Lung (tissue), 12 donors: ENCODE results near the gene APOB. TPM values are rescaled to one million over a fixed set of nuclear protein-coding genes. Genes with fewer than 3 reads are reported as not detected.

Experiments used
- ATAC-seq: fragments of 200-7000 bp; cut with Tn5 transposase; one replicate; pipeline ENCODE4 v1.9.1; 2020; ENCODE audit warnings: moderate number of reproducible peaks; ENCODE audit not compliant: insufficient read depth, low FRiP score
- DNase-seq, 3 donors: peaks; one replicate each; pipeline ENCODE4 v3.0.0-alpha.2; 2013 to 2017
- H3K27ac ChIP-seq, 2 donors: one replicate each; pipeline ENCODE4 v1.5.1; 2013; ENCODE audit warnings: mild to moderate bottlenecking in 2 of 2, moderate library complexity in 2 of 2, control low read depth in 1 of 2, inconsistent platforms in 1 of 2, low read depth in 1 of 2, low read length in 1 of 2
- H3K27me3 ChIP-seq, 3 donors: one replicate each; pipeline ENCODE4 v1.5.1; 2013; ENCODE audit warnings: low read length in 2 of 3; ENCODE audit not compliant: control insufficient read depth in 3 of 3, insufficient read depth in 3 of 3
- H3K36me3 ChIP-seq, 4 donors: one replicate each; pipeline ENCODE4 v1.5.1; 2013; ENCODE audit warnings: low read length in 4 of 4, mild to moderate bottlenecking in 1 of 4, moderate library complexity in 1 of 4; ENCODE audit not compliant: control insufficient read depth in 4 of 4, insufficient read depth in 4 of 4
- H3K4me1 ChIP-seq, 5 donors: one replicate each; pipeline ENCODE4 v1.5.1; 2013; ENCODE audit warnings: low read length in 5 of 5, mild to moderate bottlenecking in 2 of 5, moderate library complexity in 1 of 5; ENCODE audit not compliant: control insufficient read depth in 5 of 5, insufficient read depth in 5 of 5
- H3K4me3 ChIP-seq: one replicate; pipeline ENCODE4 v1.5.1; 2013; ENCODE audit warnings: mild to moderate bottlenecking, control low read depth, moderate library complexity
- H3K9ac ChIP-seq, 2 donors: one replicate each; pipeline ENCODE4 v1.5.1; 2013; ENCODE audit warnings: low read length in 2 of 2, control low read depth in 1 of 2; ENCODE audit not compliant: insufficient read depth in 1 of 2
- H3K9me3 ChIP-seq, 4 donors: one replicate each; pipeline ENCODE4 v1.5.1; 2013; ENCODE audit warnings: low read length in 3 of 4, mild to moderate bottlenecking in 1 of 4, moderate library complexity in 1 of 4; ENCODE audit not compliant: control insufficient read depth in 4 of 4, insufficient read depth in 3 of 4
- WGBS, 2 donors: extraction: QIAGEN DNeasy Blood & Tissue Kit; methylation state at CpG; one replicate each; pipeline ENCODE4 v1.1.7; 2013; 5-methylcytosine and 5-hydroxymethylcytosine counted together
- polyA plus RNA-seq, 2 donors: library from polyadenylated mRNA; stranded (reverse); fragments of 200-250 nt; gene quantifications; one replicate each; pipeline ENCODE4 v1.2.1, GENCODE V29; 2013
- total RNA-seq, 2 donors: library from RNA; depleted of rRNA in 1 of 2; stranded (reverse); fragments of >200 nt in 1 of 2; gene quantifications; one replicate each; pipeline ENCODE4 v1.2.1, GENCODE V29; 2014 to 2021
- TF ChIP-seq, protein P1 (sequence below): IDR thresholded peaks from 2 replicates; pipeline ENCODE4 v1.5.1; 2012; ENCODE audit warnings: mild to moderate bottlenecking; ENCODE audit errors: control extremely low read depth, extremely low read depth
- donor health status: control.
- donor health status: control.
- donor health status: Bipolar disorder and iron deficiency.
- donor health status: healthy.
- donor health status: DM: yes; HTN: yes; CAD: no.

Gene APOB
- total and polyA plus RNA-seq, 4 donors = 0.04 to 1.7 (median 0.18) TPM

DNA sequence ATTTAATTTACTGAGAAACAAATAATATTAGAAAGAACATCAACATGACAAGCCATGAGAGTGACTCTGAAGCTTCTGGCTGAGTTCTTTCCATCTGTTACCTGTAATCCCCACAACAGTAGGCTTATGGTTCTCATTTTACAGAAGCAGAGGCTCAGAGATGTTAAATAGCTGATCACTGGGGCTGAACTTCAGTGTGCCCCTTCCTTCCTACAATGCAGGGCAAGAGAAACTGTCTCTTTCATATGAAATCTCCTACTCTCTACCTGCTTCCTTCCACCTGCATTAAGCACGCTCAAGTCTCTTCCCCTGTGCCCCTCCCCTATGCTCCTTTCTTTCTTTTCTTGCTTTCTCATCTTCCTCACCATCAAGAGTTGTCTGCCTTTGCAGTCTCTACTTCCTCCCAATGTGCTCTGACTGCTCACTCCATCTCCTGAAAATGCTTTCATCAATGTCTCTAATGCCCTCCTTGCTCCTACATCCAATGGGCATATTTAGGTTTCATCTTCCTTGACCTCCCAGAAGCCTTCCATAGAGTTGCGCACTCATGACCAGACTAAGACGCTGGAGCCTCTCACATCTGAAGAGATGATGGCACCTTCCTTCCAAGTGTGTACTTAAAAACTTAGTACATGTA is 23.7 kb downstream of the APOB start:
- Histone ChIP-seq H3K27ac (no peak overlapping the region), H3K4me3 (no peak overlapping the region), H3K9me3 (no peaks in the 10 kb centered on the region), H3K4me1 (no peaks in the 10 kb centered on the region), H3K9ac (no peak overlapping the region), H3K27me3 (peaks cover 0 to 2% (median 0%) of the 10 kb centered on the region in 3 donors), H3K36me3 (no peaks in the 10 kb centered on the region)
- whole genome bisulfite sequencing, 2 donors = 92% methylated on average over 3 of the region's 3 CpGs
- DNase-seq (no peak), ATAC-seq (no peak)
- TF ChIP-seq, protein P1, sequence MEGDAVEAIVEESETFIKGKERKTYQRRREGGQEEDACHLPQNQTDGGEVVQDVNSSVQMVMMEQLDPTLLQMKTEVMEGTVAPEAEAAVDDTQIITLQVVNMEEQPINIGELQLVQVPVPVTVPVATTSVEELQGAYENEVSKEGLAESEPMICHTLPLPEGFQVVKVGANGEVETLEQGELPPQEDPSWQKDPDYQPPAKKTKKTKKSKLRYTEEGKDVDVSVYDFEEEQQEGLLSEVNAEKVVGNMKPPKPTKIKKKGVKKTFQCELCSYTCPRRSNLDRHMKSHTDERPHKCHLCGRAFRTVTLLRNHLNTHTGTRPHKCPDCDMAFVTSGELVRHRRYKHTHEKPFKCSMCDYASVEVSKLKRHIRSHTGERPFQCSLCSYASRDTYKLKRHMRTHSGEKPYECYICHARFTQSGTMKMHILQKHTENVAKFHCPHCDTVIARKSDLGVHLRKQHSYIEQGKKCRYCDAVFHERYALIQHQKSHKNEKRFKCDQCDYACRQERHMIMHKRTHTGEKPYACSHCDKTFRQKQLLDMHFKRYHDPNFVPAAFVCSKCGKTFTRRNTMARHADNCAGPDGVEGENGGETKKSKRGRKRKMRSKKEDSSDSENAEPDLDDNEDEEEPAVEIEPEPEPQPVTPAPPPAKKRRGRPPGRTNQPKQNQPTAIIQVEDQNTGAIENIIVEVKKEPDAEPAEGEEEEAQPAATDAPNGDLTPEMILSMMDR = no peak

DNA sequence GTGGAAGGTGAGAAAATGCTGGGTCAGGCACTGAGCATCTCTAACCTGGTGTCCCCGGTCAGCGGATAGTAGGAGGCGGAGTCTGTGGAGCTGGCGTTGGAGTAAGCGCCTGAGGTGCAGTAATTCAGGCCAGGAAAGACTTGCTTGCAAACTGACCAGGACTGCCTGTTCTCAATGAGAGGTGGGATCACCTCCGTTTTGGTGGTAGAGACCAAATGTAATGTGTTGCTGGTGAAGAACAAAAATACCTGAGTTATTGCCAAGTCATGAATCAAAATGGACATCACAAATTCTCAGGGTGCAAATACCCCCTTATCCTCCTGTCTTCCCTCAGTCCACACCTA is 24.2 kb downstream of the APOB start:
- Histone ChIP-seq H3K4me3 (no peak overlapping the region), H3K27me3 (peaks cover 0 to 2% (median 0%) of the 10 kb centered on the region in 3 donors), H3K9ac (no peak overlapping the region), H3K36me3 (no peaks in the 10 kb centered on the region), H3K27ac (no peak overlapping the region), H3K4me1 (no peaks in the 10 kb centered on the region), H3K9me3 (no peaks in the 10 kb centered on the region)
- 90 to 96% methylated on average over 6 of the region's 6 CpGs for WGBS, 2 donors
- no peak for DNase-seq
- no peak for ATAC-seq
- TF ChIP-seq, protein P1 = no peak

DNA sequence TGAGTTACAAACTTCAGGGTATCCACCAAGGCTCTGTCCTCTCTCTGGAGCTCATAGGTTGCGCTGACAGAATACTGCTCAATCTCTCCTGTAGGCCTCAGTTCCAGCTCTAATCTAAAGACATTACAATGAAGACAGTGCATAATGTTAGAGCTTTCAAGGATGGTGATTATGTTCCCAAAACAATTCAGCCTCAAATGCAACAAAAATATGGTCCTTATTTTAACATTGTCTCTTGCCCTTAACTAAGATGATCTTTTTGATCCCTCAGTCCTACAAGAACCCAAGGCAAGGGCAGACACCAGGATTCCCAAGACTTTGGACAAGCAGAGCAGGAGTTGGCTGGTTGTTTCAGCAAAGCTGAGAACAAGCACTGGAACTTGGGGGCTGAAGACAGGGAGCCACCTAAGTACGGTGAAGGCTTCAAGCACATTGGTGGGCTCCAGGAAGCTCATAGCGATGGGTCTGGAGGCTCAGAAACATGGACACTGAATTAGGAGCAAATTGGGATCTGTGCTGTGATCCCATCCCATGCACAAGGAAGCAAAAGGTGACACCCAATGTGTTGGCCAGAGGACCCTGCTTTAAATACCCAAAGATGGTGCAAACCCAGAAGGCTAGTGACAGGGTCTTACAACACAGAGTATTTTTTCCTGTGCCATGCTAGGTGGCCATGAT is 24.7 kb downstream of the APOB start:
- ATAC-seq (no peak), DNase-seq (no peak)
- WGBS, 2 donors = 93 to 95% methylated on average over 3 of the region's 3 CpGs
- no peaks in the 10 kb centered on the region for H3K36me3 ChIP-seq
- H3K9me3 ChIP-seq = no peaks in the 10 kb centered on the region
- no peak overlapping the region for H3K4me3 ChIP-seq
- H3K27me3 ChIP-seq = peaks cover 0 to 2% (median 0%) of the 10 kb centered on the region in 3 donors
- no peaks in the 10 kb centered on the region for H3K4me1 ChIP-seq
- TF ChIP-seq, protein P1 = no peak
- no peak overlapping the region for H3K9ac ChIP-seq
- H3K27ac ChIP-seq = no peak overlapping the region
